ENCODE measurements around the gene GTF3C1.

Gene GTF3C1

DNA sequence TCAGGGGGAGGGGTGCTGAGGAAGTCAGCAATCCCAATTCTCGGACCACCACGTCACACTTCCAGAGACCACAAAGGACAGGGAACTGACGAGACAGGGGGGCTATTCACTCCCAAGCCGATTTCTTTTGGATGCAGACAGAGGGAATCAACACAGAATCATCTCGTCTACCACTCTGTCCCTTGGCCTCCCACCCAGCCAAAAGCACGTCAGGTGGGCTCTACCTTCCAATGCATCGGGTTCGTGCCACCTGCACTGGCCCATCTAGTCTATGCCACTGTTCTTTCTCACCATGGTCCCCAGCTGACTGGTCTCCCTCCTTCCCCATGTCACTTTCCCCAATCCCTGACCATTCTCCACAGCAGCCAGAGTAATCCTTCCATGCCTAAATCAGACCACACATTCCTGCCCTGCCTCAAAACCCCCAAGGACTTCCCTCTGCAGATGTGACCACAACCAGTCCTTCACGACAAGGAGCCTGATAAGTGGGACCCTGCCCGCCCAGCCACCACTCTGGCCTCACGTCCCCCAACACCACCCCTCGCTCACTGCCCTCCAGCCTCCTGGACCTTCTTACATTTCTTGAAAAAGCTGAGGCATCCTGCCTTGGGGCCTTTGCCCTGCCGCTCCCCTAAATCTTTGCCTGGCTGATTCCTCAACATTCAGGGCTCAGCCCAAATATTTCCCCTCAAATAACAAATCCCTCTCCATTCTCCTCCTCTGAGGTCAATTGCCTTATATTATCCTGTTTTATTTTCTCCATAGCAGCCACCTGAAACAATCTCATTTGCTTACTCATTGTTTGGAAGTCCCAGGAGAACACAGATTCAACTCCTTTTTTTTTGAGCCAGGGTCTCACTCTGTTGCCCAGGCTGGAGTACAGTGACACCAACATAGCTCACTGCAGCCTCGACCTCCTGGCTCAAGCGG, 77.4 kb downstream of the GTF3C1 start:
- H3K9ac ChIP-seq (ENCODE audit: insufficient read length, low read depth), result no peak overlapping the region
- H3K9me3 ChIP-seq (ENCODE audit: insufficient read depth, low read length), result no peaks in the 10 kb centered on the region; the same call in 1 of the 2 replicates
- H3K36me3 ChIP-seq (ENCODE audit: insufficient read depth, insufficient read length, low read length), result peaks cover 98% of the 10 kb centered on the region
- TF ChIP-seq YY1 (IDR thresholded peaks at IDR 0.05; ENCODE audit: insufficient read depth, insufficient read length) (no peak), SUZ12 (IDR thresholded peaks at IDR 0.05; ENCODE audit: extremely low read depth, insufficient read depth, insufficient read length) (no peak), ZNF274 (IDR thresholded peaks at IDR 0.05; ENCODE audit: low read depth, low read length) (no peak)
- H3K4me3 ChIP-seq (ENCODE audit: insufficient read length, low read depth), result no peak overlapping the region
- no peaks in the 10 kb centered on the region for H3K27me3 ChIP-seq (ENCODE audit: insufficient read depth, insufficient read length)
- H3K4me1 ChIP-seq (ENCODE audit: insufficient read depth, insufficient read length), result no peaks in the 10 kb centered on the region
- no peak for DNase-seq (ENCODE audit: low read depth, low spot score)

DNA sequence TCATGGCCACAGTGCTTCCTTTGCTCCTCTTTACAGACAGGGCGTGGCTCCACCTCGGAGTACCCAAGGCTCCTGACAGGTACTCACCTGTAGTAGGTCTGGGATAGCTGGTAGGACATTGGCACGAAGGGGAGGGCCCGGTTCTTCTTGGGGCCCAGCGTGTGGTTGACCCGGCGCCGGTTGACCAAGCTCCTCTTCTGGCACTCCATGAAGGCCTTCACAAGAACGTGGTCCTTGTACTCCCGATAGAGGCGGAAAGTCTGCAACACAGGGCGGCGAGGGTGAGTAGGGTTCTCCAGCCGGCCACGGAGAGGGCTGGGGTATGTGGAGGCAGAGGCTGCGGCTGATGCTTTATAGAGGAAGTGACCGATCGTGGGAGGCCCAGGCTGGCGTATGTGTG, 78.1 kb downstream of the GTF3C1 start:
- no peak for DNase-seq (ENCODE audit: low read depth, low spot score)
- Histone ChIP-seq H3K9ac (ENCODE audit: insufficient read length, low read depth) (no peak overlapping the region), H3K36me3 (ENCODE audit: insufficient read depth, insufficient read length, low read length) (peaks cover 98% of the 10 kb centered on the region), H3K4me3 (ENCODE audit: insufficient read length, low read depth) (no peak overlapping the region), H3K27me3 (ENCODE audit: insufficient read depth, insufficient read length) (no peaks in the 10 kb centered on the region), H3K4me1 (ENCODE audit: insufficient read depth, insufficient read length) (no peaks in the 10 kb centered on the region), H3K9me3 (ENCODE audit: insufficient read depth, low read length) (no peaks in the 10 kb centered on the region; the same call in 1 of the 2 replicates)
- TF ChIP-seq ZNF274 (IDR thresholded peaks at IDR 0.05; ENCODE audit: low read depth, low read length), result no peak

DNA sequence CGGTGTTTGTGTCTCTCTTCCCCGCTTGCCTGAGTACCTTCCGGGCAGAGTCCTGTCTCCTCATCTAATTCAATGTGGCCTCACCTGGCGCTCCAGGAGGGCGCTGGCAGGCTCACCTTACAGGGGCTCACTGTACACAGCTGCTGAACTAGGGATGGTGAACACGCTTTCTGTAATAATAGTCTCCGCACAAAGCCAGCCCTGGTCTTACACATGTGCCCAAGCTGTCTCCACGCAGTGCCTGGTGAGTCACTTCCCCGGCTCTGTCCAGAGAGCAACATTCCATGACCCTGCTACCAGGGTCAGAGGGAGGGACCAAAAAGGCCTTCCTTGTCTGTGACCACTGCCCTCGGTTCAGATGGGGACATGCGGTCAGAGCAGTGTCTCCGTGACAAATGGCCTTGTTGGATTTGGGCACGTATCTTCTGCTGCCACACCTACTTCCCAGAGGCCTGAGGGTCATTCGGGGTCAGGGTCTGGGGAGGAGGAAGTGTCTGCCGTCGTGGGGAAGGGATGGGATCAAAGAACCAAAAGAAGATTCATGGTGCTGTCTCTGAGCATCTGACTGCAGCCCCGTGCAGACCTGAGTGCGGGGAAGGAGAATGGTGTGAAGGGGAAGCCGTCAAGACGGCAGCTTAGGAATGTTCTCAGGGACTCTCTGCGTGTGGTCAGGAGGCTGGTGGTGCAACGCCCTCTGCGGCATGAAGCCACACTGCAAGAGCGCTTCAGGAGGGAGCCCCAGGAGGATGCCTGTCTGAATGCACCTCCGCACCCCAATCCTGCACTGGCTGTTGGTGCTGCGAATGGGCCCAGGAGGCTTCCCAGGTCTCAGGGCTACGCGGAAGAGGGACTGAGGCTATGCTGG, 78.9 kb downstream of the GTF3C1 start:
- no peak for TF ChIP-seq ZNF274 (IDR thresholded peaks at IDR 0.05; ENCODE audit: low read depth, low read length)
- TF ChIP-seq SUZ12 (IDR thresholded peaks at IDR 0.05; ENCODE audit: extremely low read depth, insufficient read depth, insufficient read length), result no peak
- no peak for TF ChIP-seq YY1 (IDR thresholded peaks at IDR 0.05; ENCODE audit: insufficient read depth, insufficient read length)
- Histone ChIP-seq H3K4me3 (ENCODE audit: insufficient read length, low read depth) (no peak overlapping the region), H3K27me3 (ENCODE audit: insufficient read depth, insufficient read length) (no peaks in the 10 kb centered on the region)

GRCh38 chr16:27468941-27469531, 80.7 kb downstream of the GTF3C1 start:
- DNase-seq (ENCODE audit: low read depth, low spot score), result no peak
- no peak for TF ChIP-seq ZNF274 (IDR thresholded peaks at IDR 0.05; ENCODE audit: low read depth, low read length)
- TF ChIP-seq YY1 (IDR thresholded peaks at IDR 0.05; ENCODE audit: insufficient read depth, insufficient read length), result no peak
- no peak for TF ChIP-seq SUZ12 (IDR thresholded peaks at IDR 0.05; ENCODE audit: extremely low read depth, insufficient read depth, insufficient read length)
- Histone ChIP-seq H3K9me3 (ENCODE audit: insufficient read depth, low read length) (no peaks in the 10 kb centered on the region; the same call in 1 of the 2 replicates), H3K4me1 (ENCODE audit: insufficient read depth, insufficient read length) (no peaks in the 10 kb centered on the region), H3K36me3 (ENCODE audit: insufficient read depth, insufficient read length, low read length) (peaks cover 98% of the 10 kb centered on the region), H3K4me3 (ENCODE audit: insufficient read length, low read depth) (no peak overlapping the region), H3K9ac (ENCODE audit: insufficient read length, low read depth) (no peak overlapping the region), H3K27me3 (ENCODE audit: insufficient read depth, insufficient read length) (no peaks in the 10 kb centered on the region)

More for the DNA sequence above, 78.9 kb downstream of the GTF3C1 start:
- Histone ChIP-seq H3K9ac (ENCODE audit: insufficient read length, low read depth) (no peak overlapping the region), H3K4me1 (ENCODE audit: insufficient read depth, insufficient read length) (no peaks in the 10 kb centered on the region), H3K9me3 (ENCODE audit: insufficient read depth, low read length) (no peaks in the 10 kb centered on the region; the same call in 1 of the 2 replicates), H3K36me3 (ENCODE audit: insufficient read depth, insufficient read length, low read length) (peaks cover 98% of the 10 kb centered on the region)
- no peak for DNase-seq (ENCODE audit: low read depth, low spot score)

DNA sequence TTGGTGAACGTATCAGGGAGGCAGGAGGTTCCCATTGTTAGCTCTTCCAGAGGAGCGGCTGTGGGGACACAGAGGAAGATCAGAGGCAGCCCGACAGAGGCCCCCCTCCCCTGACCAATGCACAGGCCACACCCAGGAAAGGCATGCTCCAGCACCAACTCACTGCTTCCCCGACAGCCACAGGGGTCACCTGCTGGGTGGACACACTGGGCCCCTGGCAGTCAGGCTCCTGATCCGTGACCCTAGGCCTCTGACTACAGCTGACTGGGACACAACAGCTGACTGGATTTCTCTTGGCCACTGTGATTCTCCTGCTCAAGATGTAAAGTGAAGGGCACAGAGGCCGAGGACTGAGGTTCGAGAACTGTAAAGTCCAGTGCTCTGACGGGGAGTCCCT, 84.2 kb downstream of the GTF3C1 start:
- Histone ChIP-seq H3K4me3 (ENCODE audit: insufficient read length, low read depth) (no peak overlapping the region), H3K4me1 (ENCODE audit: insufficient read depth, insufficient read length) (no peaks in the 10 kb centered on the region), H3K9me3 (ENCODE audit: insufficient read depth, low read length) (no peaks in the 10 kb centered on the region; the same call in 1 of the 2 replicates), H3K36me3 (ENCODE audit: insufficient read depth, insufficient read length, low read length) (peaks cover 100% of the 10 kb centered on the region), H3K9ac (ENCODE audit: insufficient read length, low read depth) (no peak overlapping the region), H3K27me3 (ENCODE audit: insufficient read depth, insufficient read length) (no peaks in the 10 kb centered on the region)
- DNase-seq (ENCODE audit: low read depth, low spot score), result no peak
- TF ChIP-seq SUZ12 (IDR thresholded peaks at IDR 0.05; ENCODE audit: extremely low read depth, insufficient read depth, insufficient read length) (no peak), YY1 (IDR thresholded peaks at IDR 0.05; ENCODE audit: insufficient read depth, insufficient read length) (no peak), ZNF274 (IDR thresholded peaks at IDR 0.05; ENCODE audit: low read depth, low read length) (no peak)

DNA sequence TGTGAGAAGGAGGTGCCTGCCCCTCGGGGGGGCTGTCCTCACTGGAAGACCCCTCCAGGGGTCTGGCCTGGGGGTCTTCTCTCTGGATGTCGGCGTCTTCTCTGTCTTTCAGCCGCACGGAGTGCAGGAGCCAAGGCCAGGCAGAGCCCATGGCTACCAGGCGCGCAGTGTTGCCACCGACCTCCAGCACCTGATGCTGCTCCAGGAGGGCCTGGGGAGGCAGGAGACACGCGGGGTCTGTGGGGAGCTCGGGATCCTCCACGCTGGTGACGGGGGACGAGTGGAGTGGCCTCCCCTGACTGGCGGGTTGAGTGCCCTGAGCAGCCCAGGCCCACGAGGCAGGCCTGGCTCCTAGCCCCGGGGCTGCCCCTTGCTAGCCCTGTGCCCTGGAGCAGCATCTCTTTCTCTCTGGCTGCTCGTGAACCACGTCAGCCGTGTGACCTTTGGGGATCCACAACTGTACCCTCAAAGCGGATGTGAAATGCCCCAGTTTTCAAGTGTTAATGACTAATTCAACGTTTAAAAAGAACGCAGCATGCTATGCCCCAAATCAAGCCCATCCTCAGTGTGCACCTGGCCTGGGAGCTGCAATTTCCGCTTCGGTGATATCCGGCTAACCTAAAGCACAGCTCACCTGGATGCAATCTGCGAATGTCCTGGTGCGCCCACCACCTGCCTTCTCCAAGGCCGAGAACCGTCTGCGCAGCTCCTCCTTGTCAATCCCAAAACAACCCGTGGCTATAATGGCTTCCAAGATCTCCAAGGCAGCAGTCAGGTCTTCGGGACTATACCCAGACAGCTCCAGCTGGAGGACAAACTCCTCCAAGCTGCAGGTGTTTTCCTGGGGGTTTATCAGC, 84.9 kb downstream of the GTF3C1 start:
- no peak overlapping the region for H3K9ac ChIP-seq (ENCODE audit: insufficient read length, low read depth)
- H3K4me3 ChIP-seq (ENCODE audit: insufficient read length, low read depth), result no peak overlapping the region
- no peaks in the 10 kb centered on the region for H3K27me3 ChIP-seq (ENCODE audit: insufficient read depth, insufficient read length)
- peaks cover 100% of the 10 kb centered on the region for H3K36me3 ChIP-seq (ENCODE audit: insufficient read depth, insufficient read length, low read length)
- TF ChIP-seq SUZ12 (IDR thresholded peaks at IDR 0.05; ENCODE audit: extremely low read depth, insufficient read depth, insufficient read length) (no peak), ZNF274 (IDR thresholded peaks at IDR 0.05; ENCODE audit: low read depth, low read length) (no peak), YY1 (IDR thresholded peaks at IDR 0.05; ENCODE audit: insufficient read depth, insufficient read length) (no peak)
- no peaks in the 10 kb centered on the region for H3K4me1 ChIP-seq (ENCODE audit: insufficient read depth, insufficient read length)
- DNase-seq (ENCODE audit: low read depth, low spot score), result no peak
- no peaks in the 10 kb centered on the region; the same call in 1 of the 2 replicates for H3K9me3 ChIP-seq (ENCODE audit: insufficient read depth, low read length)

All from NT2/D1 (cell line).